ENCODE results near the gene ITPRIPL1.

DNA sequence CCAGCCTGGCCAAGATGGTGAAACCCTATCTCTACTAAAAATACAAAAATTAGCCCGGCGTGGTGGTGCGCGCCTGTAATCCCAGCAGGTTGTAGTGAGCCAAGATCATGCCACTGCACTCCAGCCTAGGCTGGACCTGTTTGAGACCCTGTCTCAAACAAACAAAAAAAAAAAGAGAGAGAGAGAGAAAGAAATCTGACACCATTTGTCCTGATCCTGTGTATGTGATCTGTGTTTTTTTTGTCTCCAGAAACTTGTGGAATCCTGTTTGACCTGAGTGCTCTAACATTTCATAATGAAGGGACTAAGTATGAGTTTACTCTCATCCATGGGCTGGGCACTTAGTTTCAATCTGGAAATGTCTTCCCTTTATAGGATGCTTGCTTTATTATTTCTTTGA lies 6.4 kb upstream of the ITPRIPL1 start:
- TF ChIP-seq, protein P1, sequence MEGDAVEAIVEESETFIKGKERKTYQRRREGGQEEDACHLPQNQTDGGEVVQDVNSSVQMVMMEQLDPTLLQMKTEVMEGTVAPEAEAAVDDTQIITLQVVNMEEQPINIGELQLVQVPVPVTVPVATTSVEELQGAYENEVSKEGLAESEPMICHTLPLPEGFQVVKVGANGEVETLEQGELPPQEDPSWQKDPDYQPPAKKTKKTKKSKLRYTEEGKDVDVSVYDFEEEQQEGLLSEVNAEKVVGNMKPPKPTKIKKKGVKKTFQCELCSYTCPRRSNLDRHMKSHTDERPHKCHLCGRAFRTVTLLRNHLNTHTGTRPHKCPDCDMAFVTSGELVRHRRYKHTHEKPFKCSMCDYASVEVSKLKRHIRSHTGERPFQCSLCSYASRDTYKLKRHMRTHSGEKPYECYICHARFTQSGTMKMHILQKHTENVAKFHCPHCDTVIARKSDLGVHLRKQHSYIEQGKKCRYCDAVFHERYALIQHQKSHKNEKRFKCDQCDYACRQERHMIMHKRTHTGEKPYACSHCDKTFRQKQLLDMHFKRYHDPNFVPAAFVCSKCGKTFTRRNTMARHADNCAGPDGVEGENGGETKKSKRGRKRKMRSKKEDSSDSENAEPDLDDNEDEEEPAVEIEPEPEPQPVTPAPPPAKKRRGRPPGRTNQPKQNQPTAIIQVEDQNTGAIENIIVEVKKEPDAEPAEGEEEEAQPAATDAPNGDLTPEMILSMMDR (optimal IDR thresholded peaks at IDR 0.05 in 1 of 3, IDR thresholded peaks at IDR 0.05 in 1 of 3, conservative IDR thresholded peaks at IDR 0.05 in 1 of 3; ENCODE audit: extremely low read depth in 1 of 3, insufficient read depth in 2 of 3, low read length in 3 of 3) = no peak
- TF ChIP-seq EZH2 (IDR thresholded peaks at IDR 0.05; ENCODE audit: low read length) = no peak
